ENCODE measurements around the gene RAI14. TPM values are rescaled to one million over a fixed set of nuclear protein-coding genes. Genes with fewer than 3 reads are reported as not detected.
"Not testable (repeated sequence)": the region's sequence is repeated elsewhere in the genome, so short reads cannot be mapped to it uniquely, and the experiment has no call there.

The RAI14 gene
- total RNA-seq, 1 donor from 2014 or later: 92.7 TPM

GRCh38 chr5:34743878-34744277, 87.8 kb downstream of the RAI14 start:
- Mint-ChIP-seq H3K9me3 (peaks cover 3% of the 10 kb centered on the region), H3K27ac (ENCODE audit: unreplicated experiment) (no peak overlapping the region), H3K4me1 (peaks cover 6% of the 10 kb centered on the region), H3K27me3 (ENCODE audit: low read depth) (no peaks in the 10 kb centered on the region), H3K36me3 (ENCODE audit: low read depth) (peaks cover 4% of the 10 kb centered on the region), H3K4me3 (no peak overlapping the region)
- TF ChIP-seq, protein P1, sequence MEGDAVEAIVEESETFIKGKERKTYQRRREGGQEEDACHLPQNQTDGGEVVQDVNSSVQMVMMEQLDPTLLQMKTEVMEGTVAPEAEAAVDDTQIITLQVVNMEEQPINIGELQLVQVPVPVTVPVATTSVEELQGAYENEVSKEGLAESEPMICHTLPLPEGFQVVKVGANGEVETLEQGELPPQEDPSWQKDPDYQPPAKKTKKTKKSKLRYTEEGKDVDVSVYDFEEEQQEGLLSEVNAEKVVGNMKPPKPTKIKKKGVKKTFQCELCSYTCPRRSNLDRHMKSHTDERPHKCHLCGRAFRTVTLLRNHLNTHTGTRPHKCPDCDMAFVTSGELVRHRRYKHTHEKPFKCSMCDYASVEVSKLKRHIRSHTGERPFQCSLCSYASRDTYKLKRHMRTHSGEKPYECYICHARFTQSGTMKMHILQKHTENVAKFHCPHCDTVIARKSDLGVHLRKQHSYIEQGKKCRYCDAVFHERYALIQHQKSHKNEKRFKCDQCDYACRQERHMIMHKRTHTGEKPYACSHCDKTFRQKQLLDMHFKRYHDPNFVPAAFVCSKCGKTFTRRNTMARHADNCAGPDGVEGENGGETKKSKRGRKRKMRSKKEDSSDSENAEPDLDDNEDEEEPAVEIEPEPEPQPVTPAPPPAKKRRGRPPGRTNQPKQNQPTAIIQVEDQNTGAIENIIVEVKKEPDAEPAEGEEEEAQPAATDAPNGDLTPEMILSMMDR (conservative IDR thresholded peaks at IDR 0.05): no peak
- DNase-seq (ENCODE audit: low read depth, low spot score): no peak

GRCh38 chr5:34748431-34748830, 92.3 kb downstream of the RAI14 start:
- H3K9me3 Mint-ChIP-seq: peaks cover 3% of the 10 kb centered on the region
- TF ChIP-seq, protein P1 (conservative IDR thresholded peaks at IDR 0.05): no peak
- no peak overlapping the region for H3K27ac Mint-ChIP-seq (ENCODE audit: unreplicated experiment)
- no peak overlapping the region for H3K4me3 Mint-ChIP-seq
- H3K4me1 Mint-ChIP-seq: peaks cover 8% of the 10 kb centered on the region
- no peaks in the 10 kb centered on the region for H3K27me3 Mint-ChIP-seq (ENCODE audit: low read depth)
- no peak for DNase-seq (ENCODE audit: low read depth, low spot score)
- peaks cover 3% of the 10 kb centered on the region for H3K36me3 Mint-ChIP-seq (ENCODE audit: low read depth)

- Mint-ChIP-seq H3K36me3 (ENCODE audit: low read depth) (peaks cover 3% of the 10 kb centered on the region), H3K4me3 (no peak overlapping the region), H3K9me3 (peaks cover 3% of the 10 kb centered on the region), H3K4me1 (peaks cover 8% of the 10 kb centered on the region), H3K27me3 (ENCODE audit: low read depth) (no peaks in the 10 kb centered on the region), H3K27ac (ENCODE audit: unreplicated experiment) (no peak overlapping the region)
- TF ChIP-seq, protein P1 (conservative IDR thresholded peaks at IDR 0.05): no peak
- DNase-seq (ENCODE audit: low read depth, low spot score): no peak
These were observed 93.3 kb downstream of the RAI14 start for GRCh38 chr5:34749431-34749873.

DNA sequence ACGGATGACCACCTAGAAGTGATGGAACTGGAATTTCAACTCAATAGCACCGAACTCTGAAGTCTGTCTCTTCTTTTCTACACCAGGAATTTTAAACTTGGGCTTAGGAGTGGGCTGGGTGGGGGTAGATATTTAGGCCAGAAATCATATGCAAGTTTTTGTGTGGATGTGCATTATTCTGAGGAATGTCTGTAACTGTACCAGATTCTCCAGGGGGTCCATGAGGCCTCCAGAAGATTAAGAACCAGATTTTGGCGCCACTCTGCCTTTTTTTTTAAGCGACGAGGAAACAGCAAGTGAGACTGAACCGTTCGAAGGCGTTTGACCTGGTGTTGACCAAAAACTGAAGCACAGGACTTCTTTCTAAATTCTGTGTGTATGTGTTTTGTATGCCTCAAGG, 94.1 kb downstream of the RAI14 start:
- DNase-seq (ENCODE audit: low read depth, low spot score): no peak
- Mint-ChIP-seq H3K27me3 (ENCODE audit: low read depth) (no peaks in the 10 kb centered on the region), H3K27ac (ENCODE audit: unreplicated experiment) (no peak overlapping the region), H3K4me3 (no peak overlapping the region), H3K36me3 (ENCODE audit: low read depth) (peaks cover 3% of the 10 kb centered on the region), H3K4me1 (peaks cover 8% of the 10 kb centered on the region), H3K9me3 (peaks cover 3% of the 10 kb centered on the region)
- TF ChIP-seq, protein P1 (conservative IDR thresholded peaks at IDR 0.05): no peak

DNA sequence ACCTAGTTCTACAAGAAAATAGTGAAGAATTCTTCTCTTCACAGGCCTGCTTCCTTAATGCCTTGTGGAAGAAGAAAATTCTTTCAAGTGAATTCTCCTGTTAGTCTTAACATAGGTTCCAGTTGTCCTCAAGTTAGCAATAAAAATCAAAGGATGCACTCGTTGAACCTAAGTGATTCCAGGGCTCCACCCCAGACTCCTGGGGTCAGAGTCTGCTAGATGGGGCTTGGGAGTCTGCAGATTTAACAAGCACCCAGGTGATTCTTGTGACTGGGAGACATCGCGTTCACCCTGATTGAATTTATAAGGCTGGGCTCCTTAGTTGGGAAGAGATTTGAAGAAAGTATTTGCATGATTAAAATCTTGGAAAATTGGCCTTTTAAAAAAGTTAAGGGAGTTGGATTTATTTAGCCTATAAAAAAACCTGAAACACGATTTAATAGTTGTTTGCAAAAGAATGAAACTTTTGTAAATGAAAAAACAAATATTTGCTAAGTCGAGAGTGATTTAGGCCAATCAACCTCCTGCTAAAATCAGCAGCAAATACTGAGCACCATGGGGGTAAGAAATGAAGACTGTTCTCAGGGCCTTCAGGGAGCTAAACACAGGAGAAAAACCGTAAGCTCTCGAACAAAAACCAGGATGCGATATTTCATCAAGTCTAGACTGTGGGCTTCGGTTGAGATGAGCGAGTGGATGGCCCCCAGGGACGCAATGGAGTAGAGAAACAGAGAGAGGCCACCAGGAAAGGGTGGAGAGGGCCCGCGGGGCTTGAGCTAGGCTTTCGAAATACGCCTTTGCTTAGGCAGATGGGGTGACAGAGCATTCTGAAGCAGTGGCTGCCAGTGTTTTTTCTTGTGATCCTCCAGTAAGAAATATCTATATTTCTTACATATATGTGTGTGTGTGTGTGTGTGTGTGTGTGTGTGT, 95.9 kb downstream of the RAI14 start:
- TF ChIP-seq, protein P1 (conservative IDR thresholded peaks at IDR 0.05): no peak
- Mint-ChIP-seq H3K4me1 (peaks cover 21% of the 10 kb centered on the region), H3K27me3 (ENCODE audit: low read depth) (no peaks in the 10 kb centered on the region), H3K4me3 (no peak overlapping the region), H3K36me3 (ENCODE audit: low read depth) (peaks cover 3% of the 10 kb centered on the region), H3K27ac (ENCODE audit: unreplicated experiment) (peak overlapping the region; percentile 43), H3K9me3 (no peaks in the 10 kb centered on the region)
- DNase-seq (ENCODE audit: low read depth, low spot score): no peak

DNA sequence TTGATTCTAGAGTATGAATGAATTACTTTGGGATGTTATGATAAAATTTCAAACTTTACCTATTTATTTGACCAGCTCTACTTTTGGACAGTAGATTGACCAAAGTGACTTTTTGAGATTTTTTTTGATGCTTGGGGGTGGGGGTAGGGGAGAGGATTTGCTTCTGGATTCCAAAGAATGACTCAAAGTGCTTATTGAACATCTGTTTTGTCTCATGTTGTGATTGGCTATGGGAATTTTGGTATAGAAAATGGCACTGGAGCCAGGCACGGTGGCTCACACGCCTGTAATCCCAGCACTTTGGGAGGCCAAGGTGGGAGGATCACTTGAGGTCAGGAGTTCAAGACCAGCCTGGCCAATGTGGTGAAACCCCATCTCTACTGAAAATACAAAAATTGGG, 97.1 kb downstream of the RAI14 start:
- H3K4me1 Mint-ChIP-seq: peaks cover 33% of the 10 kb centered on the region
- H3K36me3 Mint-ChIP-seq (ENCODE audit: low read depth); H3K9me3 Mint-ChIP-seq; DNase-seq (ENCODE audit: low read depth, low spot score); H3K4me3 Mint-ChIP-seq; H3K27ac Mint-ChIP-seq (ENCODE audit: unreplicated experiment); H3K27me3 Mint-ChIP-seq (ENCODE audit: low read depth): not testable (repeated sequence)

Measured in neural crest cell (in vitro differentiated cells).